Calu3 (cell line): ENCODE results near the gene UXS1. TPM values are rescaled to one million over a fixed set of nuclear protein-coding genes. Genes with fewer than 3 reads are reported as not detected.

Experiments used
- BruUV-seq: library from RNA; stranded (reverse); fragments of 400-500 nt; replicated peaks from 2 replicates; lab custom pipeline; 2021; lab: Mats Ljungman, UMichigan
- CTCF ChIA-PET: fragments of 300-600 bp; sonication (Branson Sonifier 250); formaldehyde crosslinking; loops from one replicate; lab custom pipeline; 2022; ENCODE audit warnings: antibody characterized with exemption; lab: Charles Lee
- DNase-seq: peaks from one replicate; pipeline ENCODE4 v3.0.0; 2022
- H3K27ac Mint-ChIP-seq: one replicate; pipeline ENCODE4 v1.8.0; 2022; ENCODE audit warnings: mixed read lengths; ENCODE audit not compliant: unreplicated experiment
- H3K27me3 Mint-ChIP-seq: one replicate; pipeline ENCODE4 v1.8.0; 2022; ENCODE audit warnings: mixed read lengths; ENCODE audit not compliant: unreplicated experiment
- H3K36me3 Mint-ChIP-seq: one replicate; pipeline ENCODE4 v1.8.0; 2022; ENCODE audit warnings: mild to moderate bottlenecking, moderate library complexity, mixed read lengths; ENCODE audit not compliant: insufficient read depth, unreplicated experiment
- H3K4me1 Mint-ChIP-seq: one replicate; pipeline ENCODE4 v1.8.0; 2022; ENCODE audit warnings: mild to moderate bottlenecking, low read depth, mixed read lengths; ENCODE audit not compliant: unreplicated experiment
- H3K4me3 Mint-ChIP-seq: one replicate; pipeline ENCODE4 v1.8.0; 2022; ENCODE audit warnings: mild to moderate bottlenecking, low read depth, moderate library complexity, mixed read lengths; ENCODE audit not compliant: unreplicated experiment
- H3K9me3 Mint-ChIP-seq: one replicate; pipeline ENCODE4 v1.8.0; 2022; ENCODE audit warnings: low read depth, mixed read lengths; ENCODE audit not compliant: unreplicated experiment
- CTCF ChIP-seq: fragments of 200-600 bp; IDR thresholded peaks from one replicate; pipeline ENCODE4 v1.8.0; 2022; ENCODE audit warnings: antibody characterized with exemption; ENCODE audit not compliant: unreplicated experiment
- intact Hi-C: fragments of 100-400 bp; cut with micrococcal nuclease; formaldehyde crosslinking; loops from one replicate; pipeline ENCODE4 v1.10.0; 2022; ENCODE audit not compliant: unreplicated experiment
- total RNA-seq: library from RNA; stranded (reverse); gene quantifications from 2 replicates; pipeline ENCODE4 v1.2.3, GENCODE V29; 2022

The UXS1 gene
- total RNA-seq, 1 experiment from 2014 or later = 87.7 TPM

GRCh38 chr2:106108351-106108750, 85.8 kb downstream of the UXS1 start:
- peaks cover 8% of the 10 kb centered on the region for H3K36me3 Mint-ChIP-seq
- H3K27ac Mint-ChIP-seq = no peak overlapping the region
- H3K4me3 Mint-ChIP-seq = no peak overlapping the region
- intact Hi-C loops = loop anchor here (10.0 kb wide), 3 partner anchors 156 to 476 kb away; partner anchors contain the start of gene RGPD3
- peaks cover 10% of the 10 kb centered on the region for H3K4me1 Mint-ChIP-seq
- CTCF ChIA-PET = no interaction called here
- H3K27me3 Mint-ChIP-seq = no peaks in the 10 kb centered on the region
- TF ChIP-seq CTCF = no peak
- H3K9me3 Mint-ChIP-seq = no peaks in the 10 kb centered on the region
- no peak for DNase-seq
- no TSS peak for BruUV-seq

GRCh38 chr2:106107509-106108131, 86.5 kb downstream of the UXS1 start:
- H3K4me3 Mint-ChIP-seq = no peak overlapping the region
- no TSS peak for BruUV-seq
- no peak for TF ChIP-seq CTCF
- peaks cover 7% of the 10 kb centered on the region for H3K36me3 Mint-ChIP-seq
- no peaks in the 10 kb centered on the region for H3K27me3 Mint-ChIP-seq
- no peak for DNase-seq
- peaks cover 3% of the 10 kb centered on the region for H3K4me1 Mint-ChIP-seq
- no peak overlapping the region for H3K27ac Mint-ChIP-seq
- no peaks in the 10 kb centered on the region for H3K9me3 Mint-ChIP-seq
- intact Hi-C loops = loop anchor here (10.0 kb wide), 3 partner anchors 157 to 477 kb away; partner anchors contain the start of gene RGPD3
- CTCF ChIA-PET = no interaction called here

- Mint-ChIP-seq H3K4me3 (no peak overlapping the region), H3K4me1 (no peaks in the 10 kb centered on the region), H3K9me3 (no peaks in the 10 kb centered on the region), H3K27me3 (no peaks in the 10 kb centered on the region), H3K27ac (no peak overlapping the region), H3K36me3 (peaks cover 5% of the 10 kb centered on the region)
- BruUV-seq = no TSS peak
- intact Hi-C loops = loop anchor here (10.0 kb wide), 3 partner anchors 158 to 478 kb away; partner anchors contain the start of gene RGPD3
- no peak for DNase-seq
- TF ChIP-seq CTCF = no peak
- CTCF ChIA-PET = no interaction called here
Measured at GRCh38 chr2:106106622-106107508, 87.2 kb downstream of the UXS1 start.

GRCh38 chr2:106105151-106105922, 88.8 kb downstream of the UXS1 start:
- no peaks in the 10 kb centered on the region for H3K4me1 Mint-ChIP-seq
- no peak overlapping the region for H3K27ac Mint-ChIP-seq
- no peak for DNase-seq
- no TSS peak for BruUV-seq
- no peak for TF ChIP-seq CTCF
- intact Hi-C loops = loop anchor here (2.0 to 10.0 kb wide), 4 partner anchors 159 to 479 kb away; partner anchors contain the start of gene RGPD3
- no peak overlapping the region for H3K4me3 Mint-ChIP-seq
- peaks cover 5% of the 10 kb centered on the region for H3K36me3 Mint-ChIP-seq
- H3K27me3 Mint-ChIP-seq = no peaks in the 10 kb centered on the region
- no peaks in the 10 kb centered on the region for H3K9me3 Mint-ChIP-seq
- CTCF ChIA-PET = interaction anchor here (0.7 to 1.2 kb wide), 3 partner anchors 57 to 547 kb away, joined by 3 to 4 read pairs (median 3); no protein-coding TSS in a partner anchor
